HepG2 (cell line): ENCODE measurements around the gene KRTAP26-1. TPM values are rescaled to one million over a fixed set of nuclear protein-coding genes. Genes with fewer than 3 reads are reported as not detected.

Experiments used
- ATAC-seq: fragments of 200-7000 bp; cut with Tn5 transposase; 3 replicates; pipeline ENCODE4 v1.9.1; 2020; ENCODE audit warnings: mild to moderate bottlenecking, moderate library complexity
- BruUV-seq: library from RNA; stranded (reverse); fragments of 400-500 nt; replicated peaks from 2 replicates; lab custom pipeline; 2021; lab: Mats Ljungman, UMichigan
- CTCF ChIA-PET: fragments of 300-600 bp; formaldehyde crosslinking; extraction: SDS; loops from one replicate; lab custom pipeline; 2021; ENCODE audit warnings: low total read pairs, inconsistent platforms, low intra/inter-chr PET ratio; lab: Yijun Ruan, JAX
- POLR2A ChIA-PET: fragments of 350-600 bp; sonication (Branson Sonifier 250); formaldehyde crosslinking; loops from one replicate; lab custom pipeline; 2020; ENCODE audit warnings: antibody characterized with exemption, inconsistent platforms; lab: Yijun Ruan, JAX
- DNase-seq: peaks from one replicate; pipeline ENCODE4 v3.0.0-alpha.2; 2015; ENCODE audit warnings: low spot score
- FAIRE-seq: peaks from 3 replicates; lab custom pipeline; 2011; peaks lifted over from hg19 to GRCh38; lab: Jason Lieb, UNC
- H2AFZ ChIP-seq: one replicate; pipeline ENCODE4 v1.6.1; 2011; ENCODE audit warnings: low read length, inconsistent platforms
- H3K27ac ChIP-seq: fragments of 300-600 bp; 3 replicates; pipeline ENCODE4 v1.8.0; 2011; ENCODE audit warnings: mixed run types, mild to moderate bottlenecking, mixed read lengths, low read length, inconsistent platforms; ENCODE audit not compliant: insufficient read depth; ENCODE audit errors: extremely low read length
- H3K27me3 ChIP-seq, 2 experiments: fragments of 200-600 bp in 1 of 2; 2 replicates in 1 of 2; 3 replicates in 1 of 2; pipeline versions ENCODE4 v1.6.0 to v1.8.0; 2011; ENCODE audit warnings: low read length in 2 of 2, mild to moderate bottlenecking in 2 of 2, moderate library complexity in 2 of 2, inconsistent platforms in 1 of 2; ENCODE audit not compliant: insufficient read depth in 2 of 2, control insufficient read depth in 1 of 2
- H3K36me3 ChIP-seq, 2 experiments: fragments of 200-600 bp in 1 of 2; replicated peaks in 1 of 2; 2 replicates in 1 of 2; 3 replicates in 1 of 2; pipeline versions ENCODE4 v1.5.1 to v1.8.0; 2011; ENCODE audit warnings: low read length in 2 of 2, inconsistent platforms in 1 of 2; ENCODE audit not compliant: insufficient read depth in 2 of 2, control insufficient read depth in 1 of 2
- H3K4me1 ChIP-seq: 2 replicates; pipeline ENCODE4 v1.5.1; 2012; ENCODE audit warnings: low read length, inconsistent platforms; ENCODE audit not compliant: insufficient read depth
- H3K4me2 ChIP-seq: 2 replicates; pipeline ENCODE4 v1.6.0; 2011; ENCODE audit warnings: low read depth, low read length, inconsistent platforms
- H3K4me3 ChIP-seq, 3 experiments: fragments of 200-600 bp in 1 of 3; sonication (generic), shearing (Covaris generic) in 1 of 3; replicated peaks in 1 of 3; 2 replicates each; pipeline ENCODE4 v1.5.1; 2011 to 2016; ENCODE audit warnings: low read length in 3 of 3, inconsistent platforms in 2 of 3, low read depth in 2 of 3, mild to moderate bottlenecking in 2 of 3, control low read depth in 1 of 3, mixed read lengths in 1 of 3; ENCODE audit not compliant: insufficient read depth in 1 of 3
- H3K79me2 ChIP-seq: one replicate; pipeline ENCODE4 v1.6.1; 2011; ENCODE audit warnings: low read length, inconsistent platforms; ENCODE audit not compliant: insufficient read depth
- H3K9ac ChIP-seq: 2 replicates; pipeline ENCODE4 v1.6.0; 2011; ENCODE audit warnings: mild to moderate bottlenecking, low read depth, low read length, inconsistent platforms; ENCODE audit not compliant: insufficient read depth
- H3K9me3 ChIP-seq: 2 replicates; pipeline ENCODE4 v1.5.1; 2012; ENCODE audit warnings: mild to moderate bottlenecking, low read length
- H4K20me1 ChIP-seq: 2 replicates; pipeline ENCODE4 v1.6.0; 2011; ENCODE audit warnings: inconsistent platforms, mild to moderate bottlenecking, low read length, moderate library complexity; ENCODE audit not compliant: insufficient read depth
- HMG20A ChIP-seq: IDR thresholded peaks from 2 replicates; pipeline ENCODE4 v1.6.1; 2016; ENCODE audit warnings: borderline replicate concordance
- IKZF1 ChIP-seq: fragments of 450-650 bp; IDR thresholded peaks from 2 replicates; pipeline ENCODE4 v1.7.1; 2016
- KDM3A ChIP-seq: IDR thresholded peaks from 2 replicates; pipeline ENCODE4 v1.6.1; 2018; ENCODE audit warnings: low read depth, missing compliant biosample characterization
- MED8 ChIP-seq: sonication (generic); formaldehyde crosslinking; IDR thresholded peaks from 2 replicates; pipeline ENCODE4 v1.8.1; 2023; ENCODE audit warnings: mild to moderate bottlenecking, missing genetic modification reagents; ENCODE audit not compliant: insufficient replicate concordance
- MXD3 ChIP-seq: IDR thresholded peaks from 2 replicates; pipeline ENCODE4 v1.6.1; 2016; ENCODE audit warnings: mild to moderate bottlenecking, missing biosample characterization, missing genetic modification reagents
- MXI1 ChIP-seq: IDR thresholded peaks from 3 replicates; pipeline ENCODE4 v1.6.1; 2012; ENCODE audit warnings: low read depth, low read length, inconsistent platforms, borderline replicate concordance
- RARA ChIP-seq: IDR thresholded peaks from 2 replicates; pipeline ENCODE4 v1.6.1; 2016; ENCODE audit warnings: missing genetic modification reagents, missing compliant biosample characterization
- TSC22D2 ChIP-seq: sonication (generic); formaldehyde crosslinking; IDR thresholded peaks from 2 replicates; pipeline ENCODE4 v1.5.1; 2020; ENCODE audit warnings: missing genetic modification reagents, mild to moderate bottlenecking, borderline replicate concordance
- ZBED4 ChIP-seq: sonication (generic); formaldehyde crosslinking; IDR thresholded peaks from 2 replicates; pipeline ENCODE4 v1.4.0; 2020; ENCODE audit warnings: missing genetic modification reagents, borderline replicate concordance
- ZFP36L1 ChIP-seq: sonication (generic); formaldehyde crosslinking; IDR thresholded peaks from 2 replicates; pipeline ENCODE4 v1.8.0; 2022; ENCODE audit warnings: mild to moderate bottlenecking, missing genetic modification reagents, moderate library complexity
- ZNF256 ChIP-seq: sonication (generic); formaldehyde crosslinking; conservative IDR thresholded peaks from 2 replicates; pipeline ENCODE4 v1.4.0; 2020; ENCODE audit warnings: missing genetic modification reagents
- ZNF30 ChIP-seq: sonication (generic); formaldehyde crosslinking; IDR thresholded peaks from 2 replicates; pipeline ENCODE4 v1.5.0; 2020; ENCODE audit warnings: mild to moderate bottlenecking, missing genetic modification reagents
- ZNF639 ChIP-seq: conservative IDR thresholded peaks from 2 replicates; pipeline ENCODE4 v1.6.1; 2018; ENCODE audit warnings: missing genetic modification reagents
- WGBS: methylation state at CpG from one replicate; pipeline ENCODE4 v1.1.6; 2017; ENCODE audit warnings: low lambda C conversion rate; 5-methylcytosine and 5-hydroxymethylcytosine counted together
- in situ Hi-C: cut with HindIII; loops from 2 replicates; pipeline ENCODE4 v1.10.0; 2017; ENCODE audit warnings: low pct_unique_long_range_greater_than_20kb; ENCODE audit not compliant: extremely low pct_ligation_motif_present
- intact Hi-C: fragments of 100-400 bp; cut with micrococcal nuclease; formaldehyde crosslinking; loops from one replicate; pipeline ENCODE4 v1.10.0; 2022; ENCODE audit not compliant: unreplicated experiment
- polyA plus RNA-seq, 8 experiments: library from polyadenylated mRNA; depleted of rRNA in 3 of 8; stranded (reverse) in 7 of 8; unstranded in 1 of 8; fragments of >200 nt; fragmentation: Illumina TruSeq in 4 of 8; extraction: Trizol in 4 of 8; gene quantifications; 2 replicates each; pipeline versions ENCODE4 v1.2.1 to v1.2.3, GENCODE V29; 2011 to 2016; ENCODE audit warnings: low read depth in 4 of 8, missing spikeins in 1 of 8, mixed read lengths in 1 of 8; ENCODE audit not compliant: insufficient read depth in 1 of 8
- total RNA-seq, 5 experiments: library from RNA; depleted of rRNA; stranded (reverse); fragments of >200 nt; fragmentation: Illumina TruSeq; extraction: Trizol; gene quantifications; 2 replicates each; pipeline ENCODE4 v1.2.3, GENCODE V29; 2016; ENCODE audit warnings: low read depth in 1 of 5
- TF ChIP-seq, protein P1 (sequence below): IDR thresholded peaks from 2 replicates; pipeline ENCODE4 v1.6.1; 2018; ENCODE audit warnings: missing genetic modification reagents
- TF ChIP-seq, protein P2 (sequence below): sonication (generic); formaldehyde crosslinking; IDR thresholded peaks from 2 replicates; pipeline ENCODE4 v1.4.0; 2020; ENCODE audit warnings: missing genetic modification reagents

Gene KRTAP26-1
- total and polyA plus RNA-seq, 2 of the 13 experiments (the other 11 are each of a cell fraction or from before 2014, with no cell fraction given): not detected

DNA sequence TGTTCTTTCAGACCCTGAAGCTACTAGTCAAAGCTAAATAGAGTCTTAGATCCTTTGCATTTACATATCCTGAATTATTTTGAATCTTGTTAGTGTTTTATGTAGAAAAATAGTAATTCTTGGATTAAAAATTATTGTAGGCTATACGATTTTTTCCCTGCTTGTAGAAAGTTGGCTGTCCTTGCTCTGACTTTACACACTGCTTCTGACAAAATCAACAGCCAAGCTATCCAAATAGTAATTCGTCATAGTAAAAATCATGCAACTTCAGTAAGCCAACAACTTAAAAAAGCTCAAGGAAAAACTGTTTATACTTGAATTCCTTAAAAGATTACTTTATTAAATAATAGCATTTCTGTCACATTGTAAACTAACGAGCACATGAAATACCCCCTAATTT lies 35.8 kb upstream of the KRTAP26-1 start (continued):
- TF ChIP-seq ZBED4 (CRISPR knock-in tag) (no peak), KDM3A (CRISPR knock-in tag) (no peak)
- TF ChIP-seq, all 625 proteins: peak for 0

DNA sequence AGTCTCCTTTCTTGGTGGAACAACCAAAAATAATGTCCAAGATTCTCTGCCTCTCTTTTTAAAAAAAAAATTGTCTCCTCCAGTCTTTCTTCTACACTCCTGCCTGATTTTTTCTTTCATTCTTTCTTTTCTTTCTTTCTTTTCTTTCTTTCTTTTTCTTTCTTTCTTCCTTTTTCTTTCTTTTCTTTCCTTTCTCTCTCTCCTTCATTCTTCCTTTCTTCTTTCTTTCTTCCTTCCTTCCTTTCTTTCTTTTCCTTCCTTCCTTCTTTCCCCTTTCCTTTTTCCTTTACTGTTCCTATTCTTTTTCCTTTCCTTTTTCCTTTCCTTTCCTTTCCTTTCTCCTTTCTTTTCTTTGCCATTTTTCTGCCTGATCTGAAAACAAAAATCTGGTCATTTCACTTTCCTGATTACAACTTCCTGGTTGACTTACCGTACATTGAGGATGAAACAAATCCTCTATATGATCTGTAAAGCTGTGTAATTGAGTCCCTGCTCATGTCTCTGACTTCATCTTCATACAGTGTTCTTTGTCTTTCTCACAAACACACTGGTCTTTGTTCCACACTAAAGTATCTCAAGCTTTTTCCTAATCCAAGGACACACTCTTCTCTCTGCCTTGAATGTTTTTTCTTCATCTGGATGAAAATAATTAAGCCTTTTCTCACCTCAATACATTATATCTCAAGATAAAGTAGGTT lies 34.3 kb upstream of the KRTAP26-1 start:
- WGBS: 5% methylated on average over 1 of the region's 1 CpG
- Histone ChIP-seq H3K4me1 (no peaks in the 10 kb centered on the region), H2AFZ (no peak overlapping the region)
- no TSS peak for BruUV-seq
- POLR2A ChIA-PET: no interaction called here
- TF ChIP-seq, protein P1, sequence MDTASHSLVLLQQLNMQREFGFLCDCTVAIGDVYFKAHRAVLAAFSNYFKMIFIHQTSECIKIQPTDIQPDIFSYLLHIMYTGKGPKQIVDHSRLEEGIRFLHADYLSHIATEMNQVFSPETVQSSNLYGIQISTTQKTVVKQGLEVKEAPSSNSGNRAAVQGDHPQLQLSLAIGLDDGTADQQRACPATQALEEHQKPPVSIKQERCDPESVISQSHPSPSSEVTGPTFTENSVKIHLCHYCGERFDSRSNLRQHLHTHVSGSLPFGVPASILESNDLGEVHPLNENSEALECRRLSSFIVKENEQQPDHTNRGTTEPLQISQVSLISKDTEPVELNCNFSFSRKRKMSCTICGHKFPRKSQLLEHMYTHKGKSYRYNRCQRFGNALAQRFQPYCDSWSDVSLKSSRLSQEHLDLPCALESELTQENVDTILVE (CRISPR knock-in tag): no peak
- TF ChIP-seq, protein P2, sequence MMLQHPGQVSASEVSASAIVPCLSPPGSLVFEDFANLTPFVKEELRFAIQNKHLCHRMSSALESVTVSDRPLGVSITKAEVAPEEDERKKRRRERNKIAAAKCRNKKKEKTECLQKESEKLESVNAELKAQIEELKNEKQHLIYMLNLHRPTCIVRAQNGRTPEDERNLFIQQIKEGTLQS (CRISPR knock-in tag): no peak
- no peak for TF ChIP-seq HMG20A (CRISPR knock-in tag)
- no peak for TF ChIP-seq MXD3 (CRISPR knock-in tag)
- TF ChIP-seq IKZF1: no peak
- TF ChIP-seq ZNF30 (CRISPR knock-in tag): no peak
- TF ChIP-seq TSC22D2 (CRISPR knock-in tag): no peak
- no peak for TF ChIP-seq MED8
- no peak for TF ChIP-seq MXI1
- TF ChIP-seq ZNF639 (CRISPR knock-in tag): no peak
- no peak for TF ChIP-seq RARA (CRISPR knock-in tag)
- no peak for TF ChIP-seq ZFP36L1 (CRISPR knock-in tag)
- no peak for TF ChIP-seq ZNF256 (CRISPR knock-in tag)
- TF ChIP-seq, all 625 proteins: peak for 0
- ATAC-seq: no peak
- peaks cover 78% of the 10 kb centered on the region for H3K9me3 ChIP-seq
- DNase-seq: no peak
- no peaks in the 10 kb centered on the region for H3K27me3 ChIP-seq
- H3K4me3 ChIP-seq: no peak overlapping the region
- intact Hi-C loops: no loop called here
- no peaks in the 10 kb centered on the region for H3K79me2 ChIP-seq
- H3K4me2 ChIP-seq: no peak overlapping the region
- CTCF ChIA-PET: no interaction called here
- no peaks in the 10 kb centered on the region for H3K36me3 ChIP-seq
- H4K20me1 ChIP-seq: no peaks in the 10 kb centered on the region
- no peak overlapping the region for H3K9ac ChIP-seq
- no peak overlapping the region for H3K27ac ChIP-seq
- no peak for FAIRE-seq
- in situ Hi-C loops: no loop called here
